Neuronal stem cell (in vitro differentiated cells): ENCODE results near the gene CTNNA1.

Source experiments
- DNase-seq: peaks from one replicate; pipeline ENCODE4 v3.0.0-alpha.2; 2013; ENCODE audit warnings: low spot score
- H2AFZ ChIP-seq: one replicate; pipeline ENCODE4 v1.6.1; 2013; ENCODE audit warnings: mild to moderate bottlenecking, low read length, inconsistent platforms
- H2AK5ac ChIP-seq: 2 replicates; pipeline ENCODE4 v1.6.1; 2013; ENCODE audit warnings: low read depth, mild to moderate bottlenecking, inconsistent platforms, low read length, moderate library complexity, mixed read lengths
- H2BK120ac ChIP-seq: 2 replicates; pipeline ENCODE4 v1.6.1; 2013; ENCODE audit warnings: low read depth, mild to moderate bottlenecking, inconsistent platforms, low read length, moderate library complexity, mixed read lengths
- H2BK12ac ChIP-seq: one replicate; pipeline ENCODE4 v1.6.1; 2013; ENCODE audit warnings: low read length, inconsistent platforms
- H2BK15ac ChIP-seq: 2 replicates; pipeline ENCODE4 v1.6.1; 2013; ENCODE audit warnings: mild to moderate bottlenecking, low read length, inconsistent platforms, mixed read lengths
- H2BK5ac ChIP-seq: one replicate; pipeline ENCODE4 v1.6.1; 2013; ENCODE audit warnings: inconsistent platforms, mild to moderate bottlenecking, low read length, moderate library complexity
- H3K14ac ChIP-seq: one replicate; pipeline ENCODE4 v1.6.1; 2013; ENCODE audit warnings: low read length, inconsistent platforms
- H3K18ac ChIP-seq: 2 replicates; pipeline ENCODE4 v1.6.1; 2013; ENCODE audit warnings: low read length, inconsistent platforms
- H3K23ac ChIP-seq: 2 replicates; pipeline ENCODE4 v1.6.1; 2013; ENCODE audit warnings: low read depth, mild to moderate bottlenecking, mixed read lengths, low read length, inconsistent platforms; ENCODE audit not compliant: poor library complexity
- H3K27ac ChIP-seq: replicated peaks from 3 replicates; pipeline ENCODE4 v1.5.1; 2013; ENCODE audit warnings: low read length, inconsistent platforms
- H3K27me3 ChIP-seq, 3 experiments: 2 replicates each; pipeline ENCODE4 v1.6.1; 2013; ENCODE audit warnings: low read length in 3 of 3, mild to moderate bottlenecking in 2 of 3, inconsistent platforms in 1 of 3, low read depth in 1 of 3, mixed read lengths in 1 of 3, moderate library complexity in 1 of 3; ENCODE audit not compliant: control insufficient read depth in 3 of 3, insufficient read depth in 3 of 3
- H3K36me3 ChIP-seq, 2 donors: replicated peaks in 1 of 2; 2 replicates each; pipeline ENCODE4 v1.6.1; 2013; ENCODE audit warnings: low read length in 2 of 2; ENCODE audit not compliant: control insufficient read depth in 2 of 2, insufficient read depth in 2 of 2
- H3K4ac ChIP-seq: 2 replicates; pipeline ENCODE4 v1.6.1; 2013; ENCODE audit warnings: inconsistent platforms, mild to moderate bottlenecking, low read length, moderate library complexity
- H3K4me1 ChIP-seq, 2 donors: 1 replicate in 1 of 2; 2 replicates in 1 of 2; pipeline ENCODE4 v1.6.1; 2013; ENCODE audit warnings: low read length in 2 of 2, low read depth in 1 of 2; ENCODE audit not compliant: control insufficient read depth in 2 of 2, insufficient read depth in 1 of 2
- H3K4me2 ChIP-seq: one replicate; pipeline ENCODE4 v1.6.1; 2013; ENCODE audit warnings: mild to moderate bottlenecking, low read length, inconsistent platforms; ENCODE audit not compliant: insufficient read depth, poor library complexity, severe bottlenecking
- H3K4me3 ChIP-seq, 2 donors: 2 replicates each; pipeline ENCODE4 v1.5.1; 2013; ENCODE audit warnings: low read length in 2 of 2, mild to moderate bottlenecking in 2 of 2, inconsistent platforms in 1 of 2, moderate library complexity in 1 of 2
- H3K79me1 ChIP-seq: one replicate; pipeline ENCODE4 v1.6.1; 2013; ENCODE audit warnings: low read depth, mild to moderate bottlenecking, inconsistent platforms, low read length, moderate library complexity
- H3K9ac ChIP-seq: one replicate; pipeline ENCODE4 v1.6.1; 2013; ENCODE audit warnings: mild to moderate bottlenecking, low read depth, low read length, inconsistent platforms; ENCODE audit not compliant: poor library complexity
- H3K9me3 ChIP-seq, 2 donors: replicated peaks in 1 of 2; 2 replicates each; pipeline versions ENCODE3 to v1.6.1; 2013; ENCODE audit warnings: low read length in 2 of 2, mild to moderate bottlenecking in 2 of 2, inconsistent platforms in 1 of 2, low read depth in 1 of 2, mixed read lengths in 1 of 2, moderate library complexity in 1 of 2; ENCODE audit not compliant: control insufficient read depth in 2 of 2, insufficient read depth in 1 of 2
- H4K8ac ChIP-seq: one replicate; pipeline ENCODE4 v1.6.1; 2013; ENCODE audit warnings: low read depth, mild to moderate bottlenecking, inconsistent platforms, low read length, moderate library complexity
- H4K91ac ChIP-seq: one replicate; pipeline ENCODE4 v1.6.1; 2013; ENCODE audit warnings: low read length, low read depth, mild to moderate bottlenecking, inconsistent platforms; ENCODE audit not compliant: poor library complexity
- WGBS, 2 donors: extraction: QIAGEN DNeasy Blood & Tissue Kit; methylation state at CpG; one replicate each; pipeline ENCODE4 v1.1.7; 2013; ENCODE audit warnings: missing lambda C conversion rate in 2 of 2, mixed read lengths in 1 of 2; ENCODE audit not compliant: insufficient read length in 2 of 2, insufficient replicate concordance in 1 of 2; ENCODE audit errors: extremely low coverage in 2 of 2; 5-methylcytosine and 5-hydroxymethylcytosine counted together

Gene CTNNA1

DNA sequence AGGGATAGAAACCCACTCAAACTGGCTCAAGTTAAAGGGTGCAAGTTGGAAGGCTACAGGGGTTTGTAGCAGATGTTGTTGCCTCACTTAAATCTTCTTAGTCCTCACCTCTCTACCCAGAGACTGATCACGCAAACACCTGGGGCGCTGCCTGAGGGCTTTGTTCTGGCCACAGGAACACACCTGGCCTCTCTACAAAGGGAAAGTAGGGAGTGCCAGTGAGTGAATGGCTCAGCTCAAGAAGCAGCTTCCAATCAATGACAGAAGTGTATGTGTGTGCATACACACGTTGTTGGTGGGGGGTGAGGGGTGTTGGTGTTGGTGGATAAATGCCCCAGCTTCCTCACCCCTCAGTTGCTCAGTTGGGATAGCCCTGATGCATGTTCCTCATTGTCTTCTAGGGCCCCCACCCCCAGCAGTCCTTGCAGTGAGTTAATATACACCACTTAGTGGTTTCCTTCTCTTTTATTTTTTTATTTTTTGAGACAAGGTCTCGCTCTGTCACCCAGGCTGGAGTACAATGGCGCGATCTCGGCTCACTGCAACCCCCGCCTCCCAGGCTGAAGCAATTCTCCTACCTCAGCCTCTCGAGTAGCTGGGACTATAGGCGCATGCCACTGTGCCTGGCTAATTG, 30.6 kb upstream of the CTNNA1 start:
- H2AFZ ChIP-seq = no peak overlapping the region
- no peak overlapping the region for H3K4ac ChIP-seq
- H3K4me3 ChIP-seq = no peak overlapping the region
- H3K36me3 ChIP-seq = no peaks in the 10 kb centered on the region
- no peak for DNase-seq
- H2AK5ac ChIP-seq = no peak overlapping the region
- H3K14ac ChIP-seq = no peak overlapping the region
- peaks cover 0 to 4% (median 0%) of the 10 kb centered on the region in 3 experiments for H3K27me3 ChIP-seq
- H2BK120ac ChIP-seq = no peak overlapping the region
- H2BK15ac ChIP-seq = no peak overlapping the region
- H3K27ac ChIP-seq = no peak overlapping the region
- H4K91ac ChIP-seq = no peak overlapping the region
- H2BK12ac ChIP-seq = no peak overlapping the region
- no peak overlapping the region for H4K8ac ChIP-seq
- H3K4me1 ChIP-seq = peaks cover 9 to 15% of the 10 kb centered on the region in 2 donors
- no CpG with 5 or more reads among the region's 10 CpGs for WGBS, 2 donors
- H3K9ac ChIP-seq = no peak overlapping the region
- H3K18ac ChIP-seq = no peak overlapping the region
- no peak overlapping the region for H3K23ac ChIP-seq
- no peak overlapping the region for H2BK5ac ChIP-seq
- H3K9me3 ChIP-seq = no peaks in the 10 kb centered on the region
- H3K79me1 ChIP-seq = no peaks in the 10 kb centered on the region
- H3K4me2 ChIP-seq = no peak overlapping the region

GRCh38 chr5:138724470-138725146, 28.6 kb upstream of the CTNNA1 start:
- H3K4me2 ChIP-seq = no peak overlapping the region
- peaks cover 0 to 4% (median 0%) of the 10 kb centered on the region in 3 experiments for H3K27me3 ChIP-seq
- H2BK5ac ChIP-seq = peak overlapping the region; percentile 1
- no peak overlapping the region for H3K14ac ChIP-seq
- no peak overlapping the region for H4K91ac ChIP-seq
- H3K36me3 ChIP-seq = no peaks in the 10 kb centered on the region
- no peak overlapping the region for H2BK12ac ChIP-seq
- peak overlapping the region; percentile 25 for H2BK120ac ChIP-seq
- H2AK5ac ChIP-seq = peak overlapping the region; percentile 4
- no peak for DNase-seq
- peak overlapping the region; percentile 31 for H3K18ac ChIP-seq
- H3K4me3 ChIP-seq = no peak overlapping the region
- peak overlapping the region; percentile 14 for H2BK15ac ChIP-seq
- H3K23ac ChIP-seq = peak overlapping the region; percentile 53
- no peaks in the 10 kb centered on the region for H3K79me1 ChIP-seq
- no CpG with 5 or more reads among the region's 5 CpGs for WGBS, 2 donors
- H3K9me3 ChIP-seq = no peaks in the 10 kb centered on the region
- H3K4ac ChIP-seq = no peak overlapping the region
- H4K8ac ChIP-seq = no peak overlapping the region
- peak overlapping the region; percentile 64 for H2AFZ ChIP-seq
- peaks cover 9 to 15% of the 10 kb centered on the region in 2 donors for H3K4me1 ChIP-seq
- peak overlapping the region; percentile 76 for H3K27ac ChIP-seq
- peak overlapping the region; percentile 38 for H3K9ac ChIP-seq

DNA sequence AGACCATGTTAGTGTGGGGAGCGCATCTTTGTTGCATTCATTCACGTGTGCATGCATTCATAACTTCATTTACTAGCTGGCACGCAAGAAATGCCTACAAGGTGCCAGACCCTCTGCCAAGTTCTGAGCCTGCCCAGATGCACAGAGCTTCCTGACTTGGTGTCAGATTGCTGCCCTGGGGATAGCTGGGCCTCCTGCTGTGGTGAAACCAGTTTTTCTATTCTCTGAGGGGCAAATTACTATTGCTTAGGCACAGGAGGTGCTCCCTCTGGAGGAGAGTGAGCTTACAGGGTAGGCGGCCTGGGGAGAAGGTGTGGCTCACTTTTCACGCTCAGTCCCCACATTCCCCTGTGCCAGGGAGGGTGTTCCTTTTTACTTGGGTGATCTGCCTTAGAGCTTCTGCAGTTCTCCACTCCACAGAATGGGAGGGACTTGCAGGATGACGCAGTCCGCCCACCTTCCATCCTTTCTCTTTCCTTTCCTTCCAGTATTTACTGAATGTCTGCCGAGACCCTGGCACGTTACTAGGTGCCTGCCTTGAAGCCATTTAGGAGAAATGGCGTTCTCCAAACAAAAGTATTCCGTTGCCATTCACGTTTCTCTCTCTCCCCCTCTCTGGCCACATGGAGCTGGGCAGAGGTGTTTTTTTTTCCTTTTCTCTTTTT, 27.9 kb upstream of the CTNNA1 start:
- peaks cover 0 to 4% (median 0%) of the 10 kb centered on the region in 3 experiments for H3K27me3 ChIP-seq
- H3K79me1 ChIP-seq = no peaks in the 10 kb centered on the region
- H4K8ac ChIP-seq = no peak overlapping the region
- peak overlapping the region; percentile 64 for H2AFZ ChIP-seq
- peak; percentile 24 for DNase-seq
- no peaks in the 10 kb centered on the region for H3K9me3 ChIP-seq
- no peak overlapping the region for H3K14ac ChIP-seq
- H3K4me2 ChIP-seq = no peak overlapping the region
- H2AK5ac ChIP-seq = no peak overlapping the region
- peaks cover 9 to 15% of the 10 kb centered on the region in 2 donors for H3K4me1 ChIP-seq
- H4K91ac ChIP-seq = no peak overlapping the region
- H2BK120ac ChIP-seq = no peak overlapping the region
- H3K23ac ChIP-seq = no peak overlapping the region
- no CpG with 5 or more reads among the region's 12 CpGs for WGBS, 2 donors
- peak overlapping the region; percentile 1 for H2BK5ac ChIP-seq
- H3K4ac ChIP-seq = no peak overlapping the region
- H3K18ac ChIP-seq = peak overlapping the region; percentile 32
- H2BK12ac ChIP-seq = no peak overlapping the region
- H3K9ac ChIP-seq = peak overlapping the region; percentile 38
- H3K36me3 ChIP-seq = no peaks in the 10 kb centered on the region
- H3K27ac ChIP-seq = peak overlapping the region; percentile 76
- H2BK15ac ChIP-seq = peak overlapping the region; percentile 14
- H3K4me3 ChIP-seq = peak overlapping the region in 1 of 2 donors; percentile 5
